Measurements from ENCODE around the gene MIPEP.

MIPEP gene

DNA sequence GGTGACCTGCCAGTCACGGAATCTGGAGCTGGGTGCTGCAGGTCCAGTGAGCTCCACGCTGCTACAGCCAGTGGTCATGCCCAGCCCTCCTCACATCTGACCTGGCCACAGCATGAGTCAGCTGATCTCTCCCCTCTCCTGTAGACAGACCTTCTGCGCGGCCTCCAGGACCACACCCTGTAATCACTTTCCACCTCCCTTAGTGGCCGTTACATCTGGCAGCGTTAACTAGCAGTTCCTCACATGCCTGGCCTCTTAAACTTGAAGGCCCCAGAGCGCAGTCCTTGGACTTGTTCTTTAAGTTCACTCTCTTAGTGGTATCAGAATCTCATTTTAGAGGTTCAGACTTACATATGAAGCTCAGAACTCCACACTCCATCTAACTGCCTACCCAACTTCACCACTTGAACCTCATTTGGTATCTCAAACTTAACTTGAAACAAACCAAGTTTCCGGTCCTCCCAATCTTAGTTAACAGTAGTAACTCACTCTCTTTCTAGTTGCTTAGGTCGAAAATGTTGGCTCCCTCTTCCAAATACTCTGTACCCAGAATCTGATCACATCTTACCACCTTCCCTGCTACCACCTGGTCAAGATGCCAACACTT is 22.7 kb downstream of the MIPEP start:
- H2AFZ ChIP-seq (ENCODE audit: low read depth, low read length) = no peak overlapping the region
- H3K27me3 ChIP-seq (ENCODE audit: low read depth, low read length) = no peaks in the 10 kb centered on the region
- H3K9me3 ChIP-seq (ENCODE audit: insufficient read depth, low read length) = no peaks in the 10 kb centered on the region
- H3K9ac ChIP-seq (ENCODE audit: low read length) = no peak overlapping the region
- no peak overlapping the region for H3K4me2 ChIP-seq (ENCODE audit: low read length)
- no peaks in the 10 kb centered on the region for H3K79me2 ChIP-seq (ENCODE audit: low read length)
- no peaks in the 10 kb centered on the region for H3K36me3 ChIP-seq (replicated peaks; ENCODE audit: low read depth, low read length)
- TF ChIP-seq EZH2phosphoT487 (IDR thresholded peaks at IDR 0.05; ENCODE audit: low read depth) = no peak
- TF ChIP-seq, protein P1, sequence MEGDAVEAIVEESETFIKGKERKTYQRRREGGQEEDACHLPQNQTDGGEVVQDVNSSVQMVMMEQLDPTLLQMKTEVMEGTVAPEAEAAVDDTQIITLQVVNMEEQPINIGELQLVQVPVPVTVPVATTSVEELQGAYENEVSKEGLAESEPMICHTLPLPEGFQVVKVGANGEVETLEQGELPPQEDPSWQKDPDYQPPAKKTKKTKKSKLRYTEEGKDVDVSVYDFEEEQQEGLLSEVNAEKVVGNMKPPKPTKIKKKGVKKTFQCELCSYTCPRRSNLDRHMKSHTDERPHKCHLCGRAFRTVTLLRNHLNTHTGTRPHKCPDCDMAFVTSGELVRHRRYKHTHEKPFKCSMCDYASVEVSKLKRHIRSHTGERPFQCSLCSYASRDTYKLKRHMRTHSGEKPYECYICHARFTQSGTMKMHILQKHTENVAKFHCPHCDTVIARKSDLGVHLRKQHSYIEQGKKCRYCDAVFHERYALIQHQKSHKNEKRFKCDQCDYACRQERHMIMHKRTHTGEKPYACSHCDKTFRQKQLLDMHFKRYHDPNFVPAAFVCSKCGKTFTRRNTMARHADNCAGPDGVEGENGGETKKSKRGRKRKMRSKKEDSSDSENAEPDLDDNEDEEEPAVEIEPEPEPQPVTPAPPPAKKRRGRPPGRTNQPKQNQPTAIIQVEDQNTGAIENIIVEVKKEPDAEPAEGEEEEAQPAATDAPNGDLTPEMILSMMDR (IDR thresholded peaks at IDR 0.05; ENCODE audit: low read depth, low read length) = no peak
- H4K20me1 ChIP-seq (ENCODE audit: insufficient read depth, low read length) = no peaks in the 10 kb centered on the region
- no peak overlapping the region for H3K27ac ChIP-seq (ENCODE audit: low read length)
- H3K4me1 ChIP-seq (ENCODE audit: low read length) = peaks cover 22% of the 10 kb centered on the region
- no peak overlapping the region for H3K4me3 ChIP-seq (ENCODE audit: low read length)

DNA sequence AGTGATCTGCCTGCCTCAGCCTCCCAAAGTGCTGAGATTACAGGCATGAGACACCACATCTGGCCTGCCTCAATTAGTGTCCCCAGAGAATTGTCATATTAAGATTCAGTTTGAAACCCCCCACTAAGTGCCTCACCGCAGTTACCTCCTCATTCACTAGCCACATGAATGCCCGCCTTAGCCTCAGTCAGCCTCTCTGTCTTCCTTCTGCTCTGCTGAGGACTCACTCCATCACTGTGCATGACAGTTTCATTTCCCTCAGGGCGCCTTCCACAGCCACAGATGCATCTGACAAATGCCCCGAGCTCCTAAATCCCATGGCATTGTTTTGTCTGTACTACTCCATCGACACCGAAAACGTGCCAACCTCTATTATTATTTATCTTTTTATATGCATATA is 23.3 kb downstream of the MIPEP start:
- Histone ChIP-seq H3K79me2 (ENCODE audit: low read length) (no peaks in the 10 kb centered on the region), H3K27ac (ENCODE audit: low read length) (no peak overlapping the region), H3K9ac (ENCODE audit: low read length) (no peak overlapping the region), H3K4me3 (ENCODE audit: low read length) (no peak overlapping the region), H3K4me2 (ENCODE audit: low read length) (no peak overlapping the region), H3K36me3 (replicated peaks; ENCODE audit: low read depth, low read length) (no peaks in the 10 kb centered on the region), H3K27me3 (ENCODE audit: low read depth, low read length) (no peaks in the 10 kb centered on the region), H2AFZ (ENCODE audit: low read depth, low read length) (no peak overlapping the region), H3K4me1 (ENCODE audit: low read length) (peaks cover 15% of the 10 kb centered on the region), H3K9me3 (ENCODE audit: insufficient read depth, low read length) (no peaks in the 10 kb centered on the region), H4K20me1 (ENCODE audit: insufficient read depth, low read length) (no peaks in the 10 kb centered on the region)
- TF ChIP-seq EZH2phosphoT487 (IDR thresholded peaks at IDR 0.05; ENCODE audit: low read depth) = no peak

DNA sequence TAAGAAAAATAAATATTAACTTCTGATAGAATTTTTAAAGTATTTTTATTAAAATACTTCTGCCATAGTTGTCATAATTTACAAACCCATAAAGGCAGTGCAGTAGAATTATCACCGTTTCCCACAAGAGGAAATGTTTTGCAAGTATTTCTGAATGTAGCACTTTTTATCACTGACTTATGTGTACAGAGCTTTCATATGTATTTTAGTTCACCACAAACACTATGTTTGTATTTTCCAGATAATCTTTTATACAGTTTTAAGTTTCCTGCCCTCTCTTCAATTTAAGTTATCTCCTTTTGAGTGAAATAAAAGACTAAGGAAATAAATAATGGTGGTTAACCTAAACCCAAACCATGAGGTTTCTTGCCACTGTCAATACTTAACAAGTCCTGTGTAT is 24.2 kb downstream of the MIPEP start:
- Histone ChIP-seq H4K20me1 (ENCODE audit: insufficient read depth, low read length) (no peaks in the 10 kb centered on the region), H3K79me2 (ENCODE audit: low read length) (no peaks in the 10 kb centered on the region), H2AFZ (ENCODE audit: low read depth, low read length) (no peak overlapping the region), H3K27me3 (ENCODE audit: low read depth, low read length) (no peaks in the 10 kb centered on the region), H3K4me3 (ENCODE audit: low read length) (no peak overlapping the region), H3K9me3 (ENCODE audit: insufficient read depth, low read length) (no peaks in the 10 kb centered on the region), H3K36me3 (replicated peaks; ENCODE audit: low read depth, low read length) (no peaks in the 10 kb centered on the region), H3K4me2 (ENCODE audit: low read length) (no peak overlapping the region), H3K27ac (ENCODE audit: low read length) (no peak overlapping the region), H3K9ac (ENCODE audit: low read length) (no peak overlapping the region), H3K4me1 (ENCODE audit: low read length) (peaks cover 10% of the 10 kb centered on the region)
- TF ChIP-seq EZH2phosphoT487 (IDR thresholded peaks at IDR 0.05; ENCODE audit: low read depth) = no peak
- TF ChIP-seq, protein P1 (IDR thresholded peaks at IDR 0.05; ENCODE audit: low read depth, low read length) = no peak

DNA sequence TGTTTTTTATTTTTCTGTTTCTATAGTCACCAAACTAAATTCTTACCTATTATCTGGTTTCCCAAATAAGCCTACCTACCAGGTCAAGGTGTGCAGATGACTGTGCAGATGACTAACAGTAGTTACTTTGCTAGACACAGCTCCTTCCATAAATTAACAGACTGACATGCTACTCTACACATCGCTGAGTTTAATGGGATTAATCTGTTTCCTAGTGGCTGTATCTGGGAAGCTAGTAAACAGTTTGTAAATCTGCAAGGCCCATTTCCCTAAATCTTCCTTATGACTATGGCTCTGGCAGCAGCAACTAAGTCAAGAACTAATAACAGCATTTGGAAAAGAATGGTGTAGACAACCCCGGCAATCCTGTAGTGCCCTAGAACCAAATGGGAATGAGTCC is 27.9 kb downstream of the MIPEP start:
- H3K9me3 ChIP-seq (ENCODE audit: insufficient read depth, low read length) = no peaks in the 10 kb centered on the region
- peaks cover 3% of the 10 kb centered on the region for H3K36me3 ChIP-seq (replicated peaks; ENCODE audit: low read depth, low read length)
- no peak overlapping the region for H2AFZ ChIP-seq (ENCODE audit: low read depth, low read length)
- peaks cover 10% of the 10 kb centered on the region for H3K4me1 ChIP-seq (ENCODE audit: low read length)
- no peaks in the 10 kb centered on the region for H3K27me3 ChIP-seq (ENCODE audit: low read depth, low read length)
- TF ChIP-seq EZH2phosphoT487 (IDR thresholded peaks at IDR 0.05; ENCODE audit: low read depth) = no peak
- TF ChIP-seq, protein P1 (IDR thresholded peaks at IDR 0.05; ENCODE audit: low read depth, low read length) = no peak
- H3K27ac ChIP-seq (ENCODE audit: low read length) = no peak overlapping the region
- no peaks in the 10 kb centered on the region for H3K79me2 ChIP-seq (ENCODE audit: low read length)
- no peak overlapping the region for H3K4me2 ChIP-seq (ENCODE audit: low read length)
- H3K4me3 ChIP-seq (ENCODE audit: low read length) = no peak overlapping the region
- no peaks in the 10 kb centered on the region for H4K20me1 ChIP-seq (ENCODE audit: insufficient read depth, low read length)
- H3K9ac ChIP-seq (ENCODE audit: low read length) = no peak overlapping the region
